ENCODE data around the gene SNX8.

- no peak for TF ChIP-seq RFX5 (IDR thresholded peaks at IDR 0.05; ENCODE audit: low read depth, low read length)
- TF ChIP-seq POLR2A (IDR thresholded peaks at IDR 0.05; ENCODE audit: low read depth, low read length): no peak
Measured at GRCh38 chr7:2243458-2243857, 70.8 kb downstream of the SNX8 start.

Measured in IMR-90 (cell line).